ENCODE data around the gene SH3GLB1.
A peak's percentile ranks its signal among the peaks of the same experiment; 100 is the strongest.
"Not testable (repeated sequence)": the region's sequence is repeated elsewhere in the genome, so short reads cannot be mapped to it uniquely, and the experiment has no call there.

Gene SH3GLB1

GRCh38 chr1:86704458-86704971, at the start of gene SH3GLB1:
Gene SH3GLB1 (plus strand): TSS chr1:86704576. CDS start chr1:86704900, 324 bp downstream.
- peak; percentile 94 for DNase-seq (ENCODE audit: low spot score)

GRCh38 chr1:86658381-86658780, 46.0 kb upstream of the SH3GLB1 start:
- not testable (repeated sequence) for DNase-seq (ENCODE audit: low spot score)

- no peak for DNase-seq (ENCODE audit: low spot score)
Measured at GRCh38 chr1:86666368-86666767, 38.0 kb upstream of the SH3GLB1 start.

GRCh38 chr1:86687595-86687994, 16.8 kb upstream of the SH3GLB1 start:
- peak; percentile 13 for DNase-seq (ENCODE audit: low spot score)

- no peak for DNase-seq (ENCODE audit: low spot score)
Measured at GRCh38 chr1:86692641-86693040, 11.7 kb upstream of the SH3GLB1 start.

- no peak for DNase-seq (ENCODE audit: low spot score)
Measured at GRCh38 chr1:86695400-86695799, 9.0 kb upstream of the SH3GLB1 start.

GRCh38 chr1:86696522-86696921, 7.9 kb upstream of the SH3GLB1 start:
- DNase-seq (ENCODE audit: low spot score) = no peak

GRCh38 chr1:86699186-86699585, 5.2 kb upstream of the SH3GLB1 start:
- DNase-seq (ENCODE audit: low spot score) = no peak

GRCh38 chr1:86701731-86702130, 2.6 kb upstream of the SH3GLB1 start:
- no peak for DNase-seq (ENCODE audit: low spot score)

- not testable (repeated sequence) for DNase-seq (ENCODE audit: low spot score)
Measured at GRCh38 chr1:86702954-86703494, 1.4 kb upstream of the SH3GLB1 start.

GRCh38 chr1:86703696-86704457, 499 bp upstream of the SH3GLB1 start:
- DNase-seq (ENCODE audit: low spot score) = no peak

GRCh38 chr1:86704972-86705664, 742 bp downstream of the SH3GLB1 start:
- DNase-seq (ENCODE audit: low spot score) = peak; percentile 69

- DNase-seq (ENCODE audit: low spot score) = no peak
Measured at GRCh38 chr1:86705665-86705985, 1.2 kb downstream of the SH3GLB1 start.

- no peak for DNase-seq (ENCODE audit: low spot score)
Measured at GRCh38 chr1:86706018-86706635, 1.8 kb downstream of the SH3GLB1 start.

GRCh38 chr1:86708920-86709319, 4.5 kb downstream of the SH3GLB1 start:
- no peak for DNase-seq (ENCODE audit: low spot score)

- DNase-seq (ENCODE audit: low spot score) = no peak
Measured at GRCh38 chr1:86712088-86712860, 7.9 kb downstream of the SH3GLB1 start.

- DNase-seq (ENCODE audit: low spot score) = no peak
Measured at GRCh38 chr1:86713477-86713876, 9.1 kb downstream of the SH3GLB1 start.

GRCh38 chr1:86714159-86714558, 9.8 kb downstream of the SH3GLB1 start:
- no peak for DNase-seq (ENCODE audit: low spot score)

GRCh38 chr1:86714561-86715244, 10.3 kb downstream of the SH3GLB1 start:
- DNase-seq (ENCODE audit: low spot score) = no peak

- no peak for DNase-seq (ENCODE audit: low spot score)
Measured at GRCh38 chr1:86718786-86719185, 14.4 kb downstream of the SH3GLB1 start.

GRCh38 chr1:86731416-86731815, 27.0 kb downstream of the SH3GLB1 start:
- no peak for DNase-seq (ENCODE audit: low spot score)
